ENCODE results near the gene TNFSF15.

The TNFSF15 gene

GRCh38 chr9:114810614-114811013, 4.8 kb upstream of the TNFSF15 start:
- Histone ChIP-seq H4K20me1 (ENCODE audit: insufficient read depth, low read length) (no peaks in the 10 kb centered on the region), H3K4me3 (ENCODE audit: low read length) (no peak overlapping the region), H2AFZ (ENCODE audit: low read length) (no peak overlapping the region), H3K9me3 (replicated peaks; ENCODE audit: insufficient read depth, low read length) (no peaks in the 10 kb centered on the region), H3K4me2 (ENCODE audit: low read depth, low read length) (no peak overlapping the region), H3K27ac (ENCODE audit: low read length) (no peak overlapping the region), H3K79me2 (ENCODE audit: low read length) (no peaks in the 10 kb centered on the region), H3K9me2 (replicated peaks; ENCODE audit: insufficient read depth, low read length) (no peaks in the 10 kb centered on the region), H3K4me1 (ENCODE audit: low read length) (peaks cover 19% of the 10 kb centered on the region), H3K36me3 (replicated peaks; ENCODE audit: insufficient read depth, low read length) (no peaks in the 10 kb centered on the region), H3K27me3 (replicated peaks; ENCODE audit: insufficient read depth, low read length) (no peaks in the 10 kb centered on the region; the same call in 1 of the 2 replicates), H3F3A (ENCODE audit: insufficient read depth, low read length) (peaks cover 14% of the 10 kb centered on the region), H3K9ac (ENCODE audit: low read length) (no peak overlapping the region)
- no peak for DNase-seq
- TF ChIP-seq EZH2phosphoT487 (IDR thresholded peaks at IDR 0.05; ENCODE audit: low read length) (no peak), CTCF (IDR thresholded peaks at IDR 0.05; ENCODE audit: low read length) (no peak), EZH2 (optimal IDR thresholded peaks at IDR 0.05; ENCODE audit: low read depth, low read length) (no peak)

GRCh38 chr9:114806526-114806900, 674 bp upstream of the TNFSF15 start:
- no peaks in the 10 kb centered on the region for H3K79me2 ChIP-seq (ENCODE audit: low read length)
- H3F3A ChIP-seq (ENCODE audit: insufficient read depth, low read length) = peaks cover 18% of the 10 kb centered on the region
- no peak overlapping the region for H2AFZ ChIP-seq (ENCODE audit: low read length)
- H3K4me3 ChIP-seq (ENCODE audit: low read length) = peak overlapping the region; percentile 54; the same call in 1 of the 2 replicates
- no peak overlapping the region for H3K9ac ChIP-seq (ENCODE audit: low read length)
- no peaks in the 10 kb centered on the region for H3K36me3 ChIP-seq (replicated peaks; ENCODE audit: insufficient read depth, low read length)
- H3K27me3 ChIP-seq (replicated peaks; ENCODE audit: insufficient read depth, low read length) = no peaks in the 10 kb centered on the region; the same call in 1 of the 2 replicates
- TF ChIP-seq EZH2phosphoT487 (IDR thresholded peaks at IDR 0.05; ENCODE audit: low read length) (no peak), EZH2 (optimal IDR thresholded peaks at IDR 0.05; ENCODE audit: low read depth, low read length) (no peak), CTCF (IDR thresholded peaks at IDR 0.05; ENCODE audit: low read length) (no peak)
- H3K4me2 ChIP-seq (ENCODE audit: low read depth, low read length) = peak overlapping the region; percentile 67
- H3K9me3 ChIP-seq (replicated peaks; ENCODE audit: insufficient read depth, low read length) = no peaks in the 10 kb centered on the region
- peaks cover 17% of the 10 kb centered on the region for H3K4me1 ChIP-seq (ENCODE audit: low read length)
- no peak for DNase-seq
- no peaks in the 10 kb centered on the region for H3K9me2 ChIP-seq (replicated peaks; ENCODE audit: insufficient read depth, low read length)
- H3K27ac ChIP-seq (ENCODE audit: low read length) = no peak overlapping the region; the same call in 1 of the 2 replicates
- H4K20me1 ChIP-seq (ENCODE audit: insufficient read depth, low read length) = no peaks in the 10 kb centered on the region

GRCh38 chr9:114804505-114804904, 1.3 kb downstream of the TNFSF15 start:
- no peak overlapping the region for H3K4me2 ChIP-seq (ENCODE audit: low read depth, low read length)
- no peaks in the 10 kb centered on the region; the same call in 1 of the 2 replicates for H3K27me3 ChIP-seq (replicated peaks; ENCODE audit: insufficient read depth, low read length)
- H2AFZ ChIP-seq (ENCODE audit: low read length) = no peak overlapping the region
- no peak overlapping the region for H3K9ac ChIP-seq (ENCODE audit: low read length)
- TF ChIP-seq EZH2phosphoT487 (IDR thresholded peaks at IDR 0.05; ENCODE audit: low read length) (no peak), CTCF (IDR thresholded peaks at IDR 0.05; ENCODE audit: low read length) (no peak), EZH2 (optimal IDR thresholded peaks at IDR 0.05; ENCODE audit: low read depth, low read length) (no peak)
- H3K4me1 ChIP-seq (ENCODE audit: low read length) = peaks cover 17% of the 10 kb centered on the region
- peaks cover 18% of the 10 kb centered on the region for H3F3A ChIP-seq (ENCODE audit: insufficient read depth, low read length)
- H4K20me1 ChIP-seq (ENCODE audit: insufficient read depth, low read length) = no peaks in the 10 kb centered on the region
- H3K27ac ChIP-seq (ENCODE audit: low read length) = no peak overlapping the region
- no peak overlapping the region for H3K4me3 ChIP-seq (ENCODE audit: low read length)
- no peaks in the 10 kb centered on the region for H3K36me3 ChIP-seq (replicated peaks; ENCODE audit: insufficient read depth, low read length)
- no peaks in the 10 kb centered on the region for H3K9me2 ChIP-seq (replicated peaks; ENCODE audit: insufficient read depth, low read length)
- DNase-seq = no peak
- H3K9me3 ChIP-seq (replicated peaks; ENCODE audit: insufficient read depth, low read length) = no peaks in the 10 kb centered on the region
- no peaks in the 10 kb centered on the region for H3K79me2 ChIP-seq (ENCODE audit: low read length)

Data from MM.1S (cell line).